ENCODE data around the gene SP3. TPM values are rescaled to one million over a fixed set of nuclear protein-coding genes. Genes with fewer than 3 reads are reported as not detected.

Gene SP3
- total RNA-seq (100 to 1,000 TPM; 135 to 141 TPM), polyA plus RNA-seq (10 to 100 TPM; 51.4 to 67.9 (median 60.2) TPM), total RNA-seq (200 to 328 (median 257) reads per million in 6 experiments)

- peak within 1 kb of the TSS; percentile 96 to 100 (median 99) for H3K27ac Mint-ChIP-seq
- no peaks in the 10 kb centered on the region for H3K9me3 Mint-ChIP-seq
- no peaks in the 10 kb centered on the region for H3K27me3 Mint-ChIP-seq
- H3K4me1 Mint-ChIP-seq, result peaks cover 16 to 34% (median 28%) of the 10 kb centered on the region in 4 donors
- peak; percentile 70 to 72 for ATAC-seq
- H3K4me3 Mint-ChIP-seq, result peak within 1 kb of the TSS; percentile 84 to 99 (median 97)
- H3K36me3 Mint-ChIP-seq, result peaks cover 6 to 12% (median 9%) of the 10 kb centered on the region in 3 donors
- peak; percentile 90 to 98 (median 94) for DNase-seq
- POLR2A ChIA-PET, result interaction anchor here (0.6 to 2.7 kb wide), 8 partner anchors 13 to 630 kb away, joined by 3 to 15 read pairs (median 4); no protein-coding TSS in a partner anchor
Measured at GRCh38 chr2:173965372-173966025, at the start of gene SP3. TSS of gene SP3 (minus strand) at chr2:173965373. CDS start at chr2:173965171, 202 bp downstream.

- peaks cover 3 to 20% (median 9%) of the 10 kb centered on the region in 5 donors for H3K27me3 Mint-ChIP-seq
- ATAC-seq (no peak), DNase-seq (no peak)
- H3K36me3 Mint-ChIP-seq, result no peaks in the 10 kb centered on the region
- H3K4me3 Mint-ChIP-seq, result peak overlapping the region in 1 of 10 donors; percentile 5
- H3K27ac Mint-ChIP-seq, result no peak overlapping the region
- H3K4me1 Mint-ChIP-seq, result peaks cover 2 to 10% (median 6%) of the 10 kb centered on the region in 4 donors
- POLR2A ChIA-PET, result no interaction called here
- H3K9me3 Mint-ChIP-seq, result no peaks in the 10 kb centered on the region
Measured at GRCh38 chr2:174014699-174015070, 49.5 kb upstream of the SP3 start.

- no peak for ATAC-seq
- H3K36me3 Mint-ChIP-seq, result no peaks in the 10 kb centered on the region
- peak overlapping the region in 4 of 10 donors; percentile 53 to 69 (median 59) for H3K27ac Mint-ChIP-seq
- POLR2A ChIA-PET, result no interaction called here
- peaks cover 2 to 10% (median 6%) of the 10 kb centered on the region in 4 donors for H3K4me1 Mint-ChIP-seq
- H3K27me3 Mint-ChIP-seq, result peaks cover 4 to 20% (median 9%) of the 10 kb centered on the region in 5 donors
- no peaks in the 10 kb centered on the region for H3K9me3 Mint-ChIP-seq
- DNase-seq, result no peak
- peak overlapping the region in 5 of 10 donors; percentile 43 to 77 (median 73) for H3K4me3 Mint-ChIP-seq
Measured at GRCh38 chr2:174014011-174014698, 49.0 kb upstream of the SP3 start.

GRCh38 chr2:174013315-174013751 lies 48.2 kb upstream of the SP3 start:
- Mint-ChIP-seq H3K9me3 (no peaks in the 10 kb centered on the region), H3K27me3 (peaks cover 4 to 15% (median 9%) of the 10 kb centered on the region in 5 donors), H3K36me3 (no peaks in the 10 kb centered on the region), H3K4me1 (peaks cover 2 to 10% (median 6%) of the 10 kb centered on the region in 4 donors), H3K4me3 (peak overlapping the region; percentile 25 to 77 (median 69)), H3K27ac (peak overlapping the region in 5 of 10 donors; percentile 39 to 86 (median 54))
- DNase-seq, result no peak
- no peak for ATAC-seq
- POLR2A ChIA-PET, result interaction anchor here (0.7 kb wide), 1 partner anchor 8 kb away, joined by 3 read pairs; no protein-coding TSS in a partner anchor

- no peaks in the 10 kb centered on the region for H3K36me3 Mint-ChIP-seq
- H3K27ac Mint-ChIP-seq, result peak overlapping the region in 5 of 10 donors; percentile 7 to 86 (median 39)
- POLR2A ChIA-PET, result interaction anchor here (0.7 to 2.0 kb wide), 2 partner anchors 8 to 48 kb away, joined by 3 to 15 read pairs; partner anchors contain the start of gene SP3
- H3K4me1 Mint-ChIP-seq, result peaks cover 2 to 10% (median 6%) of the 10 kb centered on the region in 4 donors
- no peaks in the 10 kb centered on the region for H3K9me3 Mint-ChIP-seq
- H3K27me3 Mint-ChIP-seq, result peaks cover 4 to 19% (median 11%) of the 10 kb centered on the region in 5 donors
- H3K4me3 Mint-ChIP-seq, result peak overlapping the region; percentile 63 to 77 (median 69)
- ATAC-seq (peak; percentile 53 to 89), DNase-seq (peak in 8 of 10 donors; percentile 4 to 28 (median 17))
Measured at GRCh38 chr2:174012347-174013314, 47.5 kb upstream of the SP3 start.

GRCh38 chr2:174011796-174012195 lies 46.6 kb upstream of the SP3 start:
- no peak overlapping the region for H3K27ac Mint-ChIP-seq
- POLR2A ChIA-PET, result interaction anchor here (2.0 kb wide), 1 partner anchor 47 kb away, joined by 15 read pairs; the partner anchor contains the start of gene SP3

GRCh38 chr2:174011173-174011572 lies 46.0 kb upstream of the SP3 start:
- Mint-ChIP-seq H3K4me1 (peaks cover 2 to 10% (median 6%) of the 10 kb centered on the region in 4 donors), H3K27me3 (peaks cover 4 to 28% (median 10%) of the 10 kb centered on the region in 5 donors), H3K4me3 (peak overlapping the region in 3 of 10 donors; percentile 26 to 77 (median 26)), H3K9me3 (no peaks in the 10 kb centered on the region), H3K36me3 (no peaks in the 10 kb centered on the region), H3K27ac (no peak overlapping the region)
- no peak for DNase-seq
- POLR2A ChIA-PET, result interaction anchor here (0.5 to 2.0 kb wide), 2 partner anchors 46 to 661 kb away, joined by 3 to 15 read pairs; partner anchors contain the start of gene SP3
- ATAC-seq, result no peak

More at GRCh38 chr2:174011796-174012195, 46.6 kb upstream of the SP3 start:
- Mint-ChIP-seq H3K4me3 (peak overlapping the region in 6 of 10 donors; percentile 18 to 77 (median 52)), H3K27me3 (peaks cover 4 to 27% (median 14%) of the 10 kb centered on the region in 5 donors), H3K36me3 (no peaks in the 10 kb centered on the region), H3K4me1 (peaks cover 2 to 10% (median 6%) of the 10 kb centered on the region in 4 donors), H3K9me3 (no peaks in the 10 kb centered on the region)
- no peak for DNase-seq
- ATAC-seq, result no peak

- peaks cover 4 to 28% (median 10%) of the 10 kb centered on the region in 5 donors for H3K27me3 Mint-ChIP-seq
- ATAC-seq (no peak), DNase-seq (no peak)
- H3K4me3 Mint-ChIP-seq, result no peak overlapping the region
- H3K36me3 Mint-ChIP-seq, result no peaks in the 10 kb centered on the region
- H3K9me3 Mint-ChIP-seq, result no peaks in the 10 kb centered on the region
- H3K4me1 Mint-ChIP-seq, result peaks cover 2 to 10% (median 6%) of the 10 kb centered on the region in 4 donors
- POLR2A ChIA-PET, result no interaction called here
- H3K27ac Mint-ChIP-seq, result no peak overlapping the region
Measured at GRCh38 chr2:174009488-174010223, 44.5 kb upstream of the SP3 start.

- no peak overlapping the region for H3K27ac Mint-ChIP-seq
- no peak overlapping the region for H3K4me3 Mint-ChIP-seq
- POLR2A ChIA-PET, result no interaction called here
- H3K36me3 Mint-ChIP-seq, result no peaks in the 10 kb centered on the region
- ATAC-seq (no peak), DNase-seq (no peak)
- peaks cover 2 to 9% (median 6%) of the 10 kb centered on the region in 4 donors for H3K4me1 Mint-ChIP-seq
- H3K9me3 Mint-ChIP-seq, result no peaks in the 10 kb centered on the region
- H3K27me3 Mint-ChIP-seq, result peaks cover 4 to 28% (median 9%) of the 10 kb centered on the region in 5 donors
Measured at GRCh38 chr2:174008720-174009119, 43.5 kb upstream of the SP3 start.

- POLR2A ChIA-PET, result no interaction called here
- DNase-seq, result no peak
- no peak overlapping the region for H3K27ac Mint-ChIP-seq
- H3K27me3 Mint-ChIP-seq, result peaks cover 3 to 19% (median 8%) of the 10 kb centered on the region in 5 donors
- no peaks in the 10 kb centered on the region for H3K9me3 Mint-ChIP-seq
- H3K4me1 Mint-ChIP-seq, result peaks cover 0 to 3% (median 1%) of the 10 kb centered on the region in 4 donors
- H3K4me3 Mint-ChIP-seq, result no peak overlapping the region
- no peak for ATAC-seq
- H3K36me3 Mint-ChIP-seq, result no peaks in the 10 kb centered on the region
Measured at GRCh38 chr2:174007010-174007409, 41.8 kb upstream of the SP3 start.

- no peak for ATAC-seq
- POLR2A ChIA-PET, result no interaction called here
- no peak for DNase-seq
- no peaks in the 10 kb centered on the region for H3K4me1 Mint-ChIP-seq
- no peak overlapping the region for H3K4me3 Mint-ChIP-seq
- H3K27me3 Mint-ChIP-seq, result peaks cover 2 to 19% (median 8%) of the 10 kb centered on the region in 5 donors
- no peaks in the 10 kb centered on the region for H3K36me3 Mint-ChIP-seq
- H3K9me3 Mint-ChIP-seq, result no peaks in the 10 kb centered on the region
- no peak overlapping the region for H3K27ac Mint-ChIP-seq
Measured at GRCh38 chr2:174005801-174006419, 40.7 kb upstream of the SP3 start.
